GM18508 (cell line): ENCODE results near the gene KRABD2.
"Not testable (repeated sequence)": the region's sequence is repeated elsewhere in the genome, so short reads cannot be mapped to it uniquely, and the experiment has no call there.

Source experiments
- ATAC-seq: cut with Tn5 transposase; IDR thresholded peaks from one replicate; pipeline ENCODE4 v1.9.1; 2021; ENCODE audit warnings: moderate number of reproducible peaks; ENCODE audit not compliant: insufficient read depth, unreplicated experiment

Gene KRABD2

GRCh38 chr17:8393470-8394231 is 17.1 kb upstream of the KRABD2 start:
- ATAC-seq: no peak

- ATAC-seq: no peak
Observed at GRCh38 chr17:8392674-8393469, 16.4 kb upstream of the KRABD2 start.

- no peak for ATAC-seq
Observed at GRCh38 chr17:8392274-8392673, 15.8 kb upstream of the KRABD2 start.

- no peak for ATAC-seq
Observed at GRCh38 chr17:8391711-8392110, 15.2 kb upstream of the KRABD2 start.

- no peak for ATAC-seq
Observed at GRCh38 chr17:8387914-8388651, 11.6 kb upstream of the KRABD2 start.

GRCh38 chr17:8386841-8387240 is 10.3 kb upstream of the KRABD2 start:
- ATAC-seq: no peak

- ATAC-seq: no peak
Observed at GRCh38 chr17:8384801-8385378, 8.4 kb upstream of the KRABD2 start.

- ATAC-seq: peak; percentile 81
Observed at GRCh38 chr17:8383143-8383822, 6.8 kb upstream of the KRABD2 start, which contains the start of gene RPL26. TSS of gene RPL26 (minus strand) at chr17:8383193. CDS start at chr17:8382310, 883 bp downstream.

- no peak for ATAC-seq
Observed at GRCh38 chr17:8382880-8383142, 6.3 kb upstream of the KRABD2 start.

GRCh38 chr17:8382052-8382879 is 5.8 kb upstream of the KRABD2 start:
- ATAC-seq: no peak

GRCh38 chr17:8380049-8380448 is 3.5 kb upstream of the KRABD2 start:
- no peak for ATAC-seq

GRCh38 chr17:8378117-8378516 is 1.6 kb upstream of the KRABD2 start:
- ATAC-seq: not testable (repeated sequence)

- no peak for ATAC-seq
Observed at GRCh38 chr17:8377422-8377821, 918 bp upstream of the KRABD2 start.

GRCh38 chr17:8375738-8376259 is 705 bp downstream of the KRABD2 start:
- ATAC-seq: no peak

- ATAC-seq: not testable (repeated sequence)
Observed at GRCh38 chr17:8373856-8374255, 2.6 kb downstream of the KRABD2 start.

GRCh38 chr17:8372422-8372821 is 4.1 kb downstream of the KRABD2 start:
- no peak for ATAC-seq

GRCh38 chr17:8371786-8372185 is 4.7 kb downstream of the KRABD2 start:
- no peak for ATAC-seq

- ATAC-seq: no peak
Observed at GRCh38 chr17:8369944-8370343, 6.6 kb downstream of the KRABD2 start.

GRCh38 chr17:8368193-8368592 is 8.3 kb downstream of the KRABD2 start:
- ATAC-seq: no peak
